HepG2 (cell line): Measurements from ENCODE around the gene TJAP1. TPM values are rescaled to one million over a fixed set of nuclear protein-coding genes. Genes with fewer than 3 reads are reported as not detected.

Source experiments
- ATAC-seq: fragments of 200-7000 bp; cut with Tn5 transposase; 3 replicates; pipeline ENCODE4 v1.9.1; 2020; ENCODE audit warnings: mild to moderate bottlenecking, moderate library complexity
- BruUV-seq: library from RNA; stranded (reverse); fragments of 400-500 nt; replicated peaks from 2 replicates; lab custom pipeline; 2021; lab: Mats Ljungman, UMichigan
- CTCF ChIA-PET: fragments of 300-600 bp; formaldehyde crosslinking; extraction: SDS; loops from one replicate; lab custom pipeline; 2021; ENCODE audit warnings: low total read pairs, inconsistent platforms, low intra/inter-chr PET ratio; lab: Yijun Ruan, JAX
- POLR2A ChIA-PET: fragments of 350-600 bp; sonication (Branson Sonifier 250); formaldehyde crosslinking; loops from one replicate; lab custom pipeline; 2020; ENCODE audit warnings: antibody characterized with exemption, inconsistent platforms; lab: Yijun Ruan, JAX
- DNase-seq: peaks from one replicate; pipeline ENCODE4 v3.0.0-alpha.2; 2015; ENCODE audit warnings: low spot score
- FAIRE-seq: peaks from 3 replicates; lab custom pipeline; 2011; peaks lifted over from hg19 to GRCh38; lab: Jason Lieb, UNC
- H2AFZ ChIP-seq: one replicate; pipeline ENCODE4 v1.6.1; 2011; ENCODE audit warnings: low read length, inconsistent platforms
- H3K27ac ChIP-seq: fragments of 300-600 bp; 3 replicates; pipeline ENCODE4 v1.8.0; 2011; ENCODE audit warnings: mixed run types, mild to moderate bottlenecking, mixed read lengths, low read length, inconsistent platforms; ENCODE audit not compliant: insufficient read depth; ENCODE audit errors: extremely low read length
- H3K27me3 ChIP-seq, 2 experiments: fragments of 200-600 bp in 1 of 2; 2 replicates in 1 of 2; 3 replicates in 1 of 2; pipeline versions ENCODE4 v1.6.0 to v1.8.0; 2011; ENCODE audit warnings: low read length in 2 of 2, mild to moderate bottlenecking in 2 of 2, moderate library complexity in 2 of 2, inconsistent platforms in 1 of 2; ENCODE audit not compliant: insufficient read depth in 2 of 2, control insufficient read depth in 1 of 2
- H3K36me3 ChIP-seq, 2 experiments: fragments of 200-600 bp in 1 of 2; replicated peaks in 1 of 2; 2 replicates in 1 of 2; 3 replicates in 1 of 2; pipeline versions ENCODE4 v1.5.1 to v1.8.0; 2011; ENCODE audit warnings: low read length in 2 of 2, inconsistent platforms in 1 of 2; ENCODE audit not compliant: insufficient read depth in 2 of 2, control insufficient read depth in 1 of 2
- H3K4me1 ChIP-seq: 2 replicates; pipeline ENCODE4 v1.5.1; 2012; ENCODE audit warnings: low read length, inconsistent platforms; ENCODE audit not compliant: insufficient read depth
- H3K4me2 ChIP-seq: 2 replicates; pipeline ENCODE4 v1.6.0; 2011; ENCODE audit warnings: low read depth, low read length, inconsistent platforms
- H3K4me3 ChIP-seq, 3 experiments: fragments of 200-600 bp in 1 of 3; sonication (generic), shearing (Covaris generic) in 1 of 3; replicated peaks in 1 of 3; 2 replicates each; pipeline ENCODE4 v1.5.1; 2011 to 2016; ENCODE audit warnings: low read length in 3 of 3, inconsistent platforms in 2 of 3, low read depth in 2 of 3, mild to moderate bottlenecking in 2 of 3, control low read depth in 1 of 3, mixed read lengths in 1 of 3; ENCODE audit not compliant: insufficient read depth in 1 of 3
- H3K79me2 ChIP-seq: one replicate; pipeline ENCODE4 v1.6.1; 2011; ENCODE audit warnings: low read length, inconsistent platforms; ENCODE audit not compliant: insufficient read depth
- H3K9ac ChIP-seq: 2 replicates; pipeline ENCODE4 v1.6.0; 2011; ENCODE audit warnings: mild to moderate bottlenecking, low read depth, low read length, inconsistent platforms; ENCODE audit not compliant: insufficient read depth
- H3K9me3 ChIP-seq: 2 replicates; pipeline ENCODE4 v1.5.1; 2012; ENCODE audit warnings: mild to moderate bottlenecking, low read length
- H4K20me1 ChIP-seq: 2 replicates; pipeline ENCODE4 v1.6.0; 2011; ENCODE audit warnings: inconsistent platforms, mild to moderate bottlenecking, low read length, moderate library complexity; ENCODE audit not compliant: insufficient read depth
- BRCA1 ChIP-seq: sonication (generic); formaldehyde crosslinking; IDR thresholded peaks from 2 replicates; pipeline ENCODE4 v1.4.0; 2020; ENCODE audit warnings: missing genetic modification reagents
- GABPB1 ChIP-seq: IDR thresholded peaks from 2 replicates; pipeline ENCODE4 v1.6.1; 2016; ENCODE audit warnings: mild to moderate bottlenecking, missing genetic modification reagents, moderate library complexity, missing compliant biosample characterization
- JUN ChIP-seq: sonication (generic); formaldehyde crosslinking; IDR thresholded peaks from 2 replicates; pipeline ENCODE4 v1.4.0; 2020; ENCODE audit warnings: mild to moderate bottlenecking, missing genetic modification reagents
- KLF12 ChIP-seq: sonication (generic); formaldehyde crosslinking; IDR thresholded peaks from 2 replicates; pipeline ENCODE4 v1.4.0; 2020; ENCODE audit warnings: missing genetic modification reagents, borderline replicate concordance
- MTA3 ChIP-seq: sonication (generic); formaldehyde crosslinking; IDR thresholded peaks from 2 replicates; pipeline ENCODE4 v1.4.0; 2020; ENCODE audit warnings: missing genetic modification reagents
- SALL2 ChIP-seq: sonication (generic); formaldehyde crosslinking; IDR thresholded peaks from 2 replicates; pipeline ENCODE4 v1.8.1; 2023; ENCODE audit warnings: mild to moderate bottlenecking, missing genetic modification reagents, inconsistent platforms
- SMAD3 ChIP-seq: sonication (generic); formaldehyde crosslinking; IDR thresholded peaks from 2 replicates; pipeline ENCODE4 v1.4.0; 2020; ENCODE audit warnings: missing genetic modification reagents
- SP5 ChIP-seq: IDR thresholded peaks from 2 replicates; pipeline ENCODE4 v1.6.1; 2016; ENCODE audit warnings: low read depth, borderline replicate concordance
- TAF1 ChIP-seq: sonication (generic); formaldehyde crosslinking; IDR thresholded peaks from 2 replicates; pipeline ENCODE4 v1.4.0; 2020; ENCODE audit warnings: missing genetic modification reagents
- ZNF563 ChIP-seq: sonication (generic); formaldehyde crosslinking; IDR thresholded peaks from 2 replicates; pipeline ENCODE4 v1.8.0; 2022; ENCODE audit warnings: mild to moderate bottlenecking, moderate library complexity, missing genetic modification reagents
- ZNF615 ChIP-seq: sonication (generic); formaldehyde crosslinking; IDR thresholded peaks from 2 replicates; pipeline ENCODE4 v1.5.0; 2020; ENCODE audit warnings: mild to moderate bottlenecking, missing genetic modification reagents, borderline replicate concordance
- WGBS: methylation state at CpG from one replicate; pipeline ENCODE4 v1.1.6; 2017; ENCODE audit warnings: low lambda C conversion rate; 5-methylcytosine and 5-hydroxymethylcytosine counted together
- in situ Hi-C: cut with HindIII; loops from 2 replicates; pipeline ENCODE4 v1.10.0; 2017; ENCODE audit warnings: low pct_unique_long_range_greater_than_20kb; ENCODE audit not compliant: extremely low pct_ligation_motif_present
- intact Hi-C: fragments of 100-400 bp; cut with micrococcal nuclease; formaldehyde crosslinking; loops from one replicate; pipeline ENCODE4 v1.10.0; 2022; ENCODE audit not compliant: unreplicated experiment
- polyA plus RNA-seq, 8 experiments: library from polyadenylated mRNA; depleted of rRNA in 3 of 8; stranded (reverse) in 7 of 8; unstranded in 1 of 8; fragments of >200 nt; fragmentation: Illumina TruSeq in 4 of 8; extraction: Trizol in 4 of 8; gene quantifications; 2 replicates each; pipeline versions ENCODE4 v1.2.1 to v1.2.3, GENCODE V29; 2011 to 2016; ENCODE audit warnings: low read depth in 4 of 8, missing spikeins in 1 of 8, mixed read lengths in 1 of 8; ENCODE audit not compliant: insufficient read depth in 1 of 8
- total RNA-seq, 5 experiments: library from RNA; depleted of rRNA; stranded (reverse); fragments of >200 nt; fragmentation: Illumina TruSeq; extraction: Trizol; gene quantifications; 2 replicates each; pipeline ENCODE4 v1.2.3, GENCODE V29; 2016; ENCODE audit warnings: low read depth in 1 of 5
- TF ChIP-seq, protein P1 (sequence below): sonication (generic); formaldehyde crosslinking; IDR thresholded peaks from 2 replicates; pipeline ENCODE4 v1.8.0; 2022; ENCODE audit warnings: mild to moderate bottlenecking, missing genetic modification reagents, moderate library complexity
- TF ChIP-seq, protein P2 (sequence below): sonication (generic); formaldehyde crosslinking; IDR thresholded peaks from 2 replicates; pipeline ENCODE4 v1.4.0; 2020; ENCODE audit warnings: missing genetic modification reagents
- TF ChIP-seq, protein P3 (sequence below): sonication (generic); formaldehyde crosslinking; IDR thresholded peaks from 2 replicates; pipeline ENCODE4 v1.5.0; 2020; ENCODE audit warnings: missing genetic modification reagents

The TJAP1 gene
- total and polyA plus RNA-seq, 2 of the 13 experiments (the other 11 are each of a cell fraction or from before 2014, with no cell fraction given): 15.7 to 41.6 TPM

DNA sequence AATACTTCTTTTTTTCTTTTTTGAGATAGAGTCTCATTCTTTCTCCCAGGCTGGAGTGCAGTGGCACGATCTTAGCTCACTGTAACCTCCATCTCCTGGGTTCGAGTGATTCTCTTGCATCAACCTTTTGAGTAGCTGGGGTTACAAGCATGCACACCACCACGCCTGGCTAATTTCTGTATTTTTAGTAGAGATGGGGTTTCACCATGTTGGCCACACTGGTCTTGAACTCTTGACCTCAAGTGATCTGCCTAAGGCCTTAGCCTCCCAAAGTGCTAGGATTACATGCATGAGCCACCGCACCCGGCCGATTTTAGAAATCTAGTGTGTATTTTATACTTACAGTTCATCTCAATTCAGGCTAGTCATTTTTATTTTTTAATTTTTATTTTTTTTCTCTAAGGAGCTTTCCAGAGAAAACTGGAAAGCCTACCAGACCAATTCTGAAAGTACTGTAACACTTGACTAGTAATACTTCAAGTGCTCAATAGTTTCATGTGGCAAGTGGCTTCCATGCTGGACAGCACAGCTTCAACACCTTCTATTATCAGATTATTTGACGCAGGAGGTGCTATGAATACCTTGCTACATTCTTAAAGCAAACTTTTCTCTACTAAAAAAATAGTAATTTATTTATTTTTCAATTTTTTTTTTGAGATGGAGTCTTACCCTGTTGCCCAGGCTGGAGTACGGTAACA lies 64.6 kb downstream of the TJAP1 start:
- DNase-seq (no peak), FAIRE-seq (no peak), ATAC-seq (no peak)
- Histone ChIP-seq H3K9me3 (no peaks in the 10 kb centered on the region), H3K4me2 (no peak overlapping the region), H4K20me1 (no peaks in the 10 kb centered on the region), H3K36me3 (peaks cover 18 to 77% of the 10 kb centered on the region in 2 experiments), H3K4me3 (no peak overlapping the region), H3K27ac (no peak overlapping the region), H3K4me1 (no peaks in the 10 kb centered on the region), H3K79me2 (no peaks in the 10 kb centered on the region), H2AFZ (no peak overlapping the region), H3K9ac (no peak overlapping the region), H3K27me3 (no peaks in the 10 kb centered on the region)
- TF ChIP-seq JUN (CRISPR knock-in tag): no peak
- 96% methylated on average over 8 of the region's 8 CpGs for WGBS
- POLR2A ChIA-PET: no interaction called here
- intact Hi-C loops: no loop called here
- CTCF ChIA-PET: no interaction called here
- in situ Hi-C loops: no loop called here
- BruUV-seq: no TSS peak

DNA sequence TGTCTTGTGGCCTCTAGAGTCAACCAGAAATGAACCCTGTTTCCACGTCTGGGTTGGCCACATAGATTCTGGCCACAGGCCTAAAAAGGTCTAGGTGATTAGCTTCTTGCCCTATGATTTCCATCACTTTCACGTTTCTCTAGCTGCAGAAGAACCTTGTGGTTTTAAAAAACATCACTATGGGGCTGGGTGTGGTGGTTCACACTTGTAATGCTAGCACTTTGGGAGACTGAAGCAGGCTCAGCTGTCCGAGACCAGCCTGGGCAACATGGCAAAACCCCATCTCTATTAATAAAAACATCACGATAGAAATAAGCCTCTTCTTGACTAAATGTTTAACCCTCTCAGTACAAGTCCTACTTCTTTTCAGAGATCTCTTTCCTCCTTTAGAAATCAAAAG lies 67.1 kb downstream of the TJAP1 start:
- Histone ChIP-seq H3K4me1 (no peaks in the 10 kb centered on the region), H4K20me1 (no peaks in the 10 kb centered on the region), H2AFZ (no peak overlapping the region), H3K27me3 (no peaks in the 10 kb centered on the region), H3K9ac (no peak overlapping the region), H3K9me3 (no peaks in the 10 kb centered on the region), H3K36me3 (peaks cover 25 to 81% of the 10 kb centered on the region in 2 experiments), H3K79me2 (no peaks in the 10 kb centered on the region), H3K4me2 (no peak overlapping the region), H3K27ac (no peak overlapping the region), H3K4me3 (no peak overlapping the region)
- ChIA-PET CTCF (no interaction called here), POLR2A (no interaction called here)
- ATAC-seq (no peak), FAIRE-seq (no peak), DNase-seq (no peak)
- intact Hi-C loops (no loop called here), in situ Hi-C loops (no loop called here)
- WGBS: 98% methylated on average over 4 of the region's 4 CpGs
- no TSS peak for BruUV-seq
- no peak for TF ChIP-seq ZNF615 (CRISPR knock-in tag)
- no peak for TF ChIP-seq MTA3 (CRISPR knock-in tag)
- TF ChIP-seq, protein P1, sequence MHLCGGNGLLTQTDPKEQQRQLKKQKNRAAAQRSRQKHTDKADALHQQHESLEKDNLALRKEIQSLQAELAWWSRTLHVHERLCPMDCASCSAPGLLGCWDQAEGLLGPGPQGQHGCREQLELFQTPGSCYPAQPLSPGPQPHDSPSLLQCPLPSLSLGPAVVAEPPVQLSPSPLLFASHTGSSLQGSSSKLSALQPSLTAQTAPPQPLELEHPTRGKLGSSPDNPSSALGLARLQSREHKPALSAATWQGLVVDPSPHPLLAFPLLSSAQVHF: no peak
- no peak for TF ChIP-seq SMAD3
- no peak for TF ChIP-seq BRCA1 (CRISPR knock-in tag)
- TF ChIP-seq SP5 (CRISPR knock-in tag): no peak
- no peak for TF ChIP-seq SALL2 (CRISPR knock-in tag)
- TF ChIP-seq, protein P2, sequence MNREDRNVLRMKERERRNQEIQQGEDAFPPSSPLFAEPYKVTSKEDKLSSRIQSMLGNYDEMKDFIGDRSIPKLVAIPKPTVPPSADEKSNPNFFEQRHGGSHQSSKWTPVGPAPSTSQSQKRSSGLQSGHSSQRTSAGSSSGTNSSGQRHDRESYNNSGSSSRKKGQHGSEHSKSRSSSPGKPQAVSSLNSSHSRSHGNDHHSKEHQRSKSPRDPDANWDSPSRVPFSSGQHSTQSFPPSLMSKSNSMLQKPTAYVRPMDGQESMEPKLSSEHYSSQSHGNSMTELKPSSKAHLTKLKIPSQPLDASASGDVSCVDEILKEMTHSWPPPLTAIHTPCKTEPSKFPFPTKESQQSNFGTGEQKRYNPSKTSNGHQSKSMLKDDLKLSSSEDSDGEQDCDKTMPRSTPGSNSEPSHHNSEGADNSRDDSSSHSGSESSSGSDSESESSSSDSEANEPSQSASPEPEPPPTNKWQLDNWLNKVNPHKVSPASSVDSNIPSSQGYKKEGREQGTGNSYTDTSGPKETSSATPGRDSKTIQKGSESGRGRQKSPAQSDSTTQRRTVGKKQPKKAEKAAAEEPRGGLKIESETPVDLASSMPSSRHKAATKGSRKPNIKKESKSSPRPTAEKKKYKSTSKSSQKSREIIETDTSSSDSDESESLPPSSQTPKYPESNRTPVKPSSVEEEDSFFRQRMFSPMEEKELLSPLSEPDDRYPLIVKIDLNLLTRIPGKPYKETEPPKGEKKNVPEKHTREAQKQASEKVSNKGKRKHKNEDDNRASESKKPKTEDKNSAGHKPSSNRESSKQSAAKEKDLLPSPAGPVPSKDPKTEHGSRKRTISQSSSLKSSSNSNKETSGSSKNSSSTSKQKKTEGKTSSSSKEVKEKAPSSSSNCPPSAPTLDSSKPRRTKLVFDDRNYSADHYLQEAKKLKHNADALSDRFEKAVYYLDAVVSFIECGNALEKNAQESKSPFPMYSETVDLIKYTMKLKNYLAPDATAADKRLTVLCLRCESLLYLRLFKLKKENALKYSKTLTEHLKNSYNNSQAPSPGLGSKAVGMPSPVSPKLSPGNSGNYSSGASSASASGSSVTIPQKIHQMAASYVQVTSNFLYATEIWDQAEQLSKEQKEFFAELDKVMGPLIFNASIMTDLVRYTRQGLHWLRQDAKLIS (CRISPR knock-in tag): no peak
- no peak for TF ChIP-seq GABPB1 (CRISPR knock-in tag)
- no peak for TF ChIP-seq TAF1 (CRISPR knock-in tag)
- no peak for TF ChIP-seq ZNF563 (CRISPR knock-in tag)
- TF ChIP-seq, protein P3, sequence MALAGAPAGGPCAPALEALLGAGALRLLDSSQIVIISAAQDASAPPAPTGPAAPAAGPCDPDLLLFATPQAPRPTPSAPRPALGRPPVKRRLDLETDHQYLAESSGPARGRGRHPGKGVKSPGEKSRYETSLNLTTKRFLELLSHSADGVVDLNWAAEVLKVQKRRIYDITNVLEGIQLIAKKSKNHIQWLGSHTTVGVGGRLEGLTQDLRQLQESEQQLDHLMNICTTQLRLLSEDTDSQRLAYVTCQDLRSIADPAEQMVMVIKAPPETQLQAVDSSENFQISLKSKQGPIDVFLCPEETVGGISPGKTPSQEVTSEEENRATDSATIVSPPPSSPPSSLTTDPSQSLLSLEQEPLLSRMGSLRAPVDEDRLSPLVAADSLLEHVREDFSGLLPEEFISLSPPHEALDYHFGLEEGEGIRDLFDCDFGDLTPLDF (CRISPR knock-in tag): no peak
- TF ChIP-seq KLF12: no peak
